HG02884 (cell line): ENCODE measurements around the gene ZDHHC22.
A peak's percentile ranks its signal among the peaks of the same experiment; 100 is the strongest.

ENCODE experiments used
- ATAC-seq: cut with Tn5 transposase; IDR thresholded peaks from one replicate; pipeline ENCODE4 v1.9.1; 2021; ENCODE audit warnings: mild to moderate bottlenecking, moderate library complexity; ENCODE audit not compliant: unreplicated experiment

ZDHHC22 gene

GRCh38 chr14:77106666-77107065, 34.9 kb downstream of the ZDHHC22 start:
- no peak for ATAC-seq

GRCh38 chr14:77105145-77105939, 36.2 kb downstream of the ZDHHC22 start:
- no peak for ATAC-seq

GRCh38 chr14:77104393-77104792, 37.2 kb downstream of the ZDHHC22 start:
- no peak for ATAC-seq

- no peak for ATAC-seq
These were observed 37.6 kb downstream of the ZDHHC22 start for GRCh38 chr14:77103951-77104350.

GRCh38 chr14:77103475-77103874, 38.1 kb downstream of the ZDHHC22 start:
- ATAC-seq = no peak

- ATAC-seq = no peak
These were observed 39.4 kb downstream of the ZDHHC22 start for GRCh38 chr14:77102154-77102553.

GRCh38 chr14:77100961-77101360, 40.6 kb downstream of the ZDHHC22 start:
- ATAC-seq = no peak

GRCh38 chr14:77099425-77100167, 42.0 kb downstream of the ZDHHC22 start:
- no peak for ATAC-seq

GRCh38 chr14:77098529-77099353, 42.9 kb downstream of the ZDHHC22 start:
- no peak for ATAC-seq

GRCh38 chr14:77097700-77098528, 43.7 kb downstream of the ZDHHC22 start, which contains the start of gene CIPC:
Gene CIPC, plus strand, starts transcription at chr14:77098258. Its CDS starts 7,451 bp downstream, at chr14:77105709.
- ATAC-seq = peak; percentile 89

GRCh38 chr14:77097006-77097699, 44.4 kb downstream of the ZDHHC22 start:
- ATAC-seq = no peak

GRCh38 chr14:77094672-77095284, 46.8 kb downstream of the ZDHHC22 start:
- ATAC-seq = no peak

GRCh38 chr14:77092676-77093075, 48.9 kb downstream of the ZDHHC22 start:
- ATAC-seq = no peak

- ATAC-seq = no peak
These were observed 50.1 kb downstream of the ZDHHC22 start for GRCh38 chr14:77091518-77091917.

- ATAC-seq = no peak
These were observed 52.9 kb downstream of the ZDHHC22 start for GRCh38 chr14:77088645-77089044.

GRCh38 chr14:77088219-77088618, 53.4 kb downstream of the ZDHHC22 start:
- no peak for ATAC-seq

GRCh38 chr14:77087631-77088030, 54.0 kb downstream of the ZDHHC22 start:
- ATAC-seq = no peak

GRCh38 chr14:77086951-77087350, 54.6 kb downstream of the ZDHHC22 start:
- no peak for ATAC-seq

- peak; percentile 50 for ATAC-seq
These were observed 55.4 kb downstream of the ZDHHC22 start for GRCh38 chr14:77086017-77086727.
